ENCODE results near the gene RGP1.
A peak's percentile ranks its signal among the peaks of the same experiment; 100 is the strongest.

RGP1 gene

DNA sequence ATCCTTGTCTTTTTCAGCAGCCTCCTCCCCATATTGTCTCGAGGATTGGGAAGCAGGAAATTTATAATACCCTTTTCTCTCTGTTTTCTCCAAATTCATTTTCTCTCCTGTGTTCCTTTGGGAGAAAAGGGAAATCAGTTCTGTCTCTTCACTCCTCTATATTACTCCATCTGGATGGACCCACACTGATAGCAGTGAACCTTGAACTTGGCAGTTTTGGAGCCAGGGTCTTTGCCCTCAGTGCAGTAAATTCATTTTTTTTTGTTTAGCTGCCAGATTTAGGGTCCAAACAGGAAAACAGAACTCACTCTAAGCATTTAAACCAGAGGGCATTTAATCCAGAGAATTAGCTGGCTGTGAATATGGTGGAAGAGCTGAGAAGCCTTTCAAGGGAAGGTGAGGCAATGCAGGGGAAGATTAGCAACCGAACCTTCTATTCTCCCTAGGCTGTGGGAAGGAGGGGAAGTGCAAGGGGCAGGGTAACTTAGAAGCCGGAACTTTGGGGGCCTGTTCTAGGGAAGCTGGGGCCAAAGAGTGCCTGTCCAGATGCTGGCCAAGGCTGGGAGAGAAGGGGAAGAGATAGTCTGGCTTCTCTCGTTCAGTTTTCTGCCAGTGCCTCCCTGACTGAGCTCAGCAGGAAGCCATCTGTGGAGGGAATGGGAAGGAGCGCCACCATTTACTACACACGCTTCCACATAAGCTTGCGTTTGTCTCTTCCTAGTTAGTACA, 26.0 kb downstream of the RGP1 start:
- DNase-seq (ENCODE audit: low read depth), result no peak

DNA sequence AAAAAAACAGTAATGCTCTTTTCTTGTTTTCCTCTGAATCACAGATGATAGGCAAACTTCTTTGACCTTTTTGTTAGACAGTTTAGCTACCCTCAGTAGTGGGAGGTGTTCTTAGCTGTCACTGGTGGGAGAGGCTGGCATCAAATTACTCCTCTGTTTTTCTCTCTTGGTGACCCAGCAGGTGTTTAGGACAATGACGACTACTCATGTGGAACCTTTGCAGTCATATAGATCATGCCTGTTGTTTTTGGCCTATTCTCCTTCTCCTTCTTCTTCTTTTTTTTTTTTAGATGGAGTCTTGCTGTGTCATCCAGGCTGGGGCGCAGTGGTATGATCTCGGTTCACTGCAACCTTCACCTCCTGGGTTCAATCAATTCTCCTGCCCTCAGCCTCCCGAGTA, 26.9 kb downstream of the RGP1 start:
- DNase-seq (ENCODE audit: low read depth), result no peak

DNA sequence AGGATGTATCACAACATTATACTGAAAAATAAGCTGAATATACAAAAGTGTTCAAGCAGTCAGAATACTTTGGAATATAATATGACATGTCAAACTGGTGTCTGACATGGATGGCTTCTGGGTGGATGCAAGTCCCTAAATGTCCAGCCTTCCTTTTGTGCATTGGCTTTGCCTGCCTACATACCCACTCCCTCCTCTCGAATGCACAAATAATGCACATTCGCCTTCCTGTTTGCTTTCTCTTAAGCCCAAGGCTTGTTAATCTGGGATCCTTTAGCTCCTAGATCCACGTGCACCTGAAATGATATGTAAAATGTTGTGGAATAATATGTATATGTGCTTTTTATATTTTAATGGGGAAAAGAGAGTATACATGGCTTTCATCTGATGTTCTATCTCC, 29.4 kb downstream of the RGP1 start:
- no peak for DNase-seq (ENCODE audit: low read depth)

DNA sequence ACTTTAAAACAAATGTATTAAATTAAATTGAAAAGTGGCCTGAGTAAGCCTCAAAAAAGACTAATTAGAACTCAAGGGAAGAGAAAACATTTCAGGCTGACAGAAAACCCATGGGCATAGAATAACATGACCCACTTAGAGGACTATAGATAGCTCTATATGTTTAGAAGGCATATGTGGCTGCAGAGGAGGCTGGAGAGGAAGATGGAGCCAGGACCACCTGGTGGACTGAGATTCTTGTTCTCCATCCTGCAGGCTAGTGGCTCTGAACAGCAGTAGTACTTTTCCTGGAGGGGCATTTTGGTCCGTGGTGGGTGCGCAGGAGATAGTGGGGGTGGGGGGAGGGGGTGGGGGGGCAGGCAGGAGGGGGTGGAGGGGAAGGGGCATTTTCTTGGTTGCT, 32.0 kb downstream of the RGP1 start:
- no peak for DNase-seq (ENCODE audit: low read depth)

DNA sequence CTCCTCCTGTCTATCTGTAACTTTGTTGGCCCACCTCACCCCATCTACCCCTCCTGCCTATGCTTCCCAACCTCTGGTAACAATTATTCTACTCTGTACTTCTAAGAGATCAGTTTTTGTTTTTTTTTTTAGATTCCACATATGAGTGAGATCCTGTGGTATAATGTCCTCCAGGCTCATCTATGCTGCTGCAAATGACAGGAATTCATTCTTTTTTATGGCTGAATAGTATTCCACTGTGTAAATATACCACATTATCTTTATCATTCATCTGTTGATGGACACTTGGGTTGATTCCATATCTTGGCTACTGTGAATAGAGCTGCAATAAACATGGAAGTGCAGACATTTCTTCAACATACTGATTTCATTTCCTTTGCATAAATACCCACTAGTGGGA, 34.3 kb downstream of the RGP1 start:
- DNase-seq (ENCODE audit: low read depth), result no peak

DNA sequence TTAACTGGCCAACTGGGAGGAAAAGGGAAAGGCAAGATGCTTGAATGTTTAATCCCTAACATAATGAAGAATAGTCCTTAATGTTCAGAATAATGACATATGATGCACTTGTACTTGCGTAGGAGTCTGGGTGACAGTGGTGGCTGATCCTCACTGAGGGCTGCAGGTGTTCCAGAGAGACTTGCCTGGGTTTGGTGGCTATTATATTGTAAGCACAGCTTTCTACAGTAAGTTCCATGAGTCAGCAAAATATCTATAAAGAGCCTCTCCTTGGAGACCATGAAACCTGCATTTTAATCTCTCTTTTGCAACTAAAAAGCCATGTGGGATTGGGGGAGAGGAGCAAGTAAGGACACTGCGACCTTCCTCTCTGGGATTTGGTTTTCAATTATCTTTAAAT, 40.5 kb downstream of the RGP1 start:
- no peak for DNase-seq (ENCODE audit: low read depth)

DNA sequence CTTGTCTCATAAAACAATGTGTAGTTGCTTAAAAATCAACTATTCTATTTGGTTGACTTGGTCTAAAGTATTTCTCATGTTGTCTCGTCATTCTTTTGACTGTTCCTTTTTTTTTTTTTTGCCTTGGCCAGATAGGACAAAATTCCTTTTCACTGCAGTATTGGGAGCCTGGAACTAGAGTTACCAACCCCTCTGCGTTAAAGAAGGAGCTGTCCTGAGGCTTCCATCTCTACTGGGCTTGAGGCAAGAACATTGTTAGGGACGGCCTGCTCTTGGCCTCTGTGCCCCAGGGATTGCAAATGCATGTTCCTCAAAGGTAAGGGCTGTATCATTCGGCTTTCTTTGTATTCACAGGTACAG, 40.9 kb downstream of the RGP1 start:
- no peak for DNase-seq (ENCODE audit: low read depth)

DNA sequence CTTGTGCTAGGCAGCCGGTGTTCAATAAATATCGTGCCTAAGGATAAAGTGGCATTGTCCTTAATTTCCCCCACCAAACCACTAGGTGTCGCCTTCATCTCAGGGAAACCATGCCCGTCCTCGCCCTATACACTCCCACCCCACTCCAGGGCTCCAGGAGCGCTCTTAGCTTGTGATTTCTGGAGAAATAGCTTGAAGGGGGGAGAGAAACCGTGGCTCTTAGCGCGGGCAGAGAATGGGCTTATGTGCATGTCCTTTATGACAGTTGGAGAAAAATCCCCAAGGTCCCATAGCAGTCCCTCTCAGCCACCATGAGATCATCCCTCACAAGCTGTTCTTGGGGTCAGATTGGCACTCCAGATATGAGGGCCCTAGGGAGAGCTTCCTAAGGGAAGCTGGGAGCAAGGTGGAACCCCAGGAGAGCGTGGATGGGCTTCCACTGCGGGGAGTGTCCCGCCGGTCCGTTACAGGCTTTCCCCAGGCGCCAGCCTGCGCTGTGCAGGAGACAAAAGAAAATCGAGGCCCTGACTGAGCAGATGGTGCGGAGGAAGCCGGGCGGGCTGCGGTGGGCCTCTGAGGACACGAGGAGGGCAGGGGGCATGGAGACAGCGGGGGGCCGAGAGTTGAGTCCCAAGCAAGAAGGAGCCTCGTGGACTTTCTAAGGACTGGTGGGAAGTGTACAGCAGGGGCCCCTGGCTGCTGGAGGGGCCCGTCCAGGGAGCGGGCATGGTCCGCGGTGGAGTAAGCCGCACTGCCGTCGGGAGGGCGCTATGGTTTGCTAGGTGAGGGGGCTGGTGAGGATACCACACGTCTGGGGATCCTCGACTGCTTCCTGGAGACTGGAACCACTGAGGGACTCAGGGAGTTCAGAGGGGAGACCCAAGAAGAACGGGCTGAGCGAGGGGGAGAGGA, 41.6 kb downstream of the RGP1 start:
- DNase-seq (ENCODE audit: low read depth), result peak; percentile 60

DNA sequence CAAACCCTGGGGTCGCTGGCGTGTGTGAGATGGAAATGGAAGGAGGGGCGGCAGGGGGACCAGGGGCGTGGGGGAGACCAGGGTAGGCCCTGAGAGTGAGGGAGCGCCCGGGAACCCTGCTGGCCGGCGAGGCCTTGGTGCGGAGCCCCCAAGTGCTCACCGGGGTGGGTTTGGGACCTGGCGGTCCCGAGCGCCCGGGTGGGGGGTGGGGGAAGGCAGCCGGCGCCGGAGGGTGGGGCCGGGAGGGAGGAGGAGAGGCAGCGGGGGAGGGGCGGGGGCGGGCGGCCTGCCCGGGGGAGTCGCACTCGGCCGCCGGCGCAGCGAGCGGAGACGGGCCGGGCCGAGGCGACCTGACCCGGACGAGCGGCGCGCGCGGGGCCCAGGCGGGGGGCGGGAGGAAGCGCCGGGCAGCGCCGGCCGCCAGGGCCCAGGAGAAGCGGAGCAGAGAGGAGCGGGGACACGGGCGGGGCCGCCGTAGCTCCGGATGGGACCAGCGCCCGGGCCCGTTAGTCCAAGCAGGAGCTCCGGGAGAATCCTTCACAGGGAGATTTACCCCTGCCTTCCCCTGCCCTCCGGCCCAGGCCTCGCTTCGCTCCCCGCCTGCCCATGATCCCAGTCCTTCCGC, 42.3 kb downstream of the RGP1 start, which contains the start of gene NPR2:
NPR2 (plus strand) TSS at position 295 of the 625 bp plus-strand sequence. CDS start 818 bp downstream, outside the sequence.
- DNase-seq (ENCODE audit: low read depth), result no peak

DNA sequence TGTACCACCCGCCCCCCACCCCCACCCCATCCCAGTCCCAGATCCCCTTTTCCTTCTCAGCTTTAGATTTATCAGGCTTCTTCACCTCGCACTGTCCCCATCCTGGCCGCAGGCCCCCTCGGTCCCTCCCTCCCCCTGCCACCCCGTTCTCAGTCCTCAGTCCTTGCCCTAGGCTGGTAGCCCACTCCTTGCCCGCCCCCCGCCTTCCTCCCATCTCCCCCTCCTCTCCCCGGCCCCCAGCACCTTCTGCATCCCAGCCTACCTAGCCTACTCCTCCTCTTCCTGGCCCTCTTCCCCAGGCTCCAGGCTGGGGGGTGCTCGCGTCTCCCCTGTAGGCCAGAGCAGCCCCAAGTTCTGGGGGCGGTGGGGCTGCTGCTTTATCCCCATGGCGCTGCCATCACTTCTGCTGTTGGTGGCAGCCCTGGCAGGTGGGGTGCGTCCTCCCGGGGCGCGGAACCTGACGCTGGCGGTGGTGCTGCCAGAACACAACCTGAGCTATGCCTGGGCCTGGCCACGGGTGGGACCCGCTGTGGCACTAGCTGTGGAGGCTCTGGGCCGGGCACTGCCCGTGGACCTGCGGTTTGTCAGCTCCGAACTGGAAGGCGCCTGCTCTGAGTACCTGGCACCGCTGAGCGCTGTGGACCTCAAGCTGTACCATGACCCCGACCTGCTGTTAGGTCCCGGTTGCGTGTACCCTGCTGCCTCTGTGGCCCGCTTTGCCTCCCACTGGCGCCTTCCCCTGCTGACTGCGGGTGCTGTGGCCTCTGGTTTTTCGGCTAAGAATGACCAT, 43.1 kb downstream of the RGP1 start:
- no peak for DNase-seq (ENCODE audit: low read depth)

DNA sequence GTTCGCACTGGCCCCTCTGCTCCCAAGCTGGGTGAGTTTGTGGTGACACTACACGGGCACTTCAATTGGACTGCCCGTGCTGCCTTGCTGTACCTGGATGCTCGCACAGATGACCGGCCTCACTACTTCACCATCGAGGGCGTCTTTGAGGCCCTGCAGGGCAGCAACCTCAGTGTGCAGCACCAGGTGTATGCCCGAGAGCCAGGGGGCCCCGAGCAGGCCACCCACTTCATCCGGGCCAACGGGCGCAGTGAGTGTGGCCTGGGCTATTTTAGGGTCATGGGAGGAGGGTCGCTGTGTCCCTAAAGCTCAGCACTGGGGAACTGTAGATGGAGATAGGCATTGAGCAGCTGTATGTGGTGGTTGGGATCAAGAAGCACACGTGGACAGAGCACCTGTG, 43.7 kb downstream of the RGP1 start:
- no peak for DNase-seq (ENCODE audit: low read depth)

DNA sequence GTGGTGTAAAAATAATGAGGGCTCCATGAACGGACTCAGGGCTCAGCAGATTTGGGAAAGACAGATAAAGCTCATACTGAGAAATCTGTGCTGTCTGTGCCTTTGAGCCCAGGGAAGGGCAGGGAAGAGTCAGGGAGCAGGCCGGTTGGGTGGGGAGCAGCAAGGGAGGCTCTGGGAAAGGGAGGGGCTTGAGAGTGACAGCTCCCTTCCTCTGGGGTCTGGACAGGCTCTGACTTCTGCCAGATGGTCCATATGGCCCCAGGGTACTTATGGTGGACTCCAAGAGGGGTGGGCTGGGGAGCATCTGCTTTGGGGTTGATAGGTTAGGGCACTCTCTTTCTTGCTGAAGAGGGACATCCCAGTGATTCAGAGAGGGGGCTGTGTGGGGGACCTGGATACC, 44.4 kb downstream of the RGP1 start:
- no peak for DNase-seq (ENCODE audit: low read depth)

DNA sequence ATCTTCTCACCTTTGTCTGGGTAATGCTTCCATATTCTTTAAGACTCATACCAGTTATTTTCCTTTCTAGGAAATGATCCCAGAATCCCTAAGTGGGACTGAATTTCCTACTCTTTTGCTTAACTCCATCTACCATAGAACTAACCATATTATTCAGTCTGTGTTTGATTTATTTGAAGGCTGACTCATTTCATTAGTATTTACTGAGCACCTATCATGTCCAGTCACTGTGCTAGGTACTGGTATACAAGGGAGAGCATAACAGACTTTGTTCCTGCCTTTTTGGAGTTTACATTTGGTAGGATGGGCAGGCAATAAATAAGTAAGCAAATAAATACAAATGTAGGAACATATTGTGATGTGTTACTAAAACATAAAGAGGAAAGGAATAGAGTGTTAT, 46.6 kb downstream of the RGP1 start:
- no peak for DNase-seq (ENCODE audit: low read depth)

DNA sequence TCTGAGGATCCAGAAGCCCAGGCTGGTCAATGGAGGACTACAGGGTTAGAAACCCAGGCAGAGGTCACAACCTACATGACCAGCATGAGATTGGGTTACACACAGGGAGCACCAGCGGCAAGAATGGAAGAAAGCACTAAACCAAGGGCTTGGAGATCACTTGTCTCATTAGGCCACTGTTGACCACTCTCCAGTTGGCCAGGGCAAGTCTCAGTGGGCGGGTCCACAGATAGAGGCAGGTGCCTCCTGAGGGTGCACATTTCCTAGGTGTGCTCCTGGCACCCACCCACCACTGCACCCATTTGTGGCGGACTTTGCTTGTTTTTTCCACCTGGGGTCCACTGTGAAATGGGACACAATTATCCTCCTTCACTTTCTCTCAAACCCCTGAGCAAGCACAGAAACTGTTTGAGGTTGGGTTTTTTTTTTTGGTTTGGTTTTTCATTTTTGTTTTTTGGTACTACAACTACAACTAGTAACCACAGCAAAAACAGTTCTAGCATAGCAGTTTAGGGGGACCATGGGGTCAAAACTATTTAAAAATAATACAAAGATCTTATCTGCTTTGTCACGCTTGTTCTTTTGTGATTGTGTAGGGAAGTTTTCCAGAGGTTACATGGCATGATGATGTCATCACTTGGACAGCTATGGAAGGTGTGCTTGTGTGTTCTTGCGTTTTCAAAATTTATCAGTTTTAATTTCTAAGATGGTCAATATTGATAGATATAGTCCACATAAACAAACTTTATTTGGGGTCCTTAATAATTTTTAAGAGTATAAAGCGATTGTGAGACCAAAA, 48.4 kb downstream of the RGP1 start:
- no peak for DNase-seq (ENCODE audit: low read depth)

DNA sequence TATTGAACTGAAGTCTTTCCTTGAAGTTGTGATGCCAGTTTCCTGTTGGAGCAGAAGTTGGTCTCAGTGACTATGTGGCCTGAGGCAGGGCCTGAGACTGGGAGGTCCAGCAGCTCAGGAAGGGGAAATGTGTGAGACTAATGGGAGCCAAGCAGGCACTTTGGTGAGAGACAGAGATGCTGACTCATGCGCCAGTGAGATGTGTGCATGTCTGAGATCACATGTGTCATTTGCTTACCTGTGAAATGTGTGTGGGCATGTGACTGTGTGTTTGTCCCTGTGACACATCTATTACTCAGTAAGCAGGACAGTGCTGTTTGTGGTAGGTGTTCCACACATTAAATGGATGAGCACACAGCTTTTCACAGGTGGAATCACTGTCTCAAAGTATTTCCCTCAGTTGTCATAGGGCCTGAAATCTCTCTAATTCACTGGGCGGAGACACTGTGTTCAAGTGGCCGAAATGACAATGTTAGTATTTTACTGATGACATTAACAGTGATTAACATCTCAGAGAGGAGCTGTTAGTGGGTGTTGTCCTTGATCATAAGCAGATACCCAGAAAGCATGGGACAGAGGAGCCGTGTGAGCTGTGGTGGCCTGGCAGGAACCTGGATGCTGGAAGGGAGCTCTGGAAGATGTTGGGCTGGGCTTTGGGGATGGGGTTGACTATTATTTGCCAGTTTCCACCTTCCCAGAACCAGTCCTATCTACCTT, 49.7 kb downstream of the RGP1 start:
- no peak for DNase-seq (ENCODE audit: low read depth)

DNA sequence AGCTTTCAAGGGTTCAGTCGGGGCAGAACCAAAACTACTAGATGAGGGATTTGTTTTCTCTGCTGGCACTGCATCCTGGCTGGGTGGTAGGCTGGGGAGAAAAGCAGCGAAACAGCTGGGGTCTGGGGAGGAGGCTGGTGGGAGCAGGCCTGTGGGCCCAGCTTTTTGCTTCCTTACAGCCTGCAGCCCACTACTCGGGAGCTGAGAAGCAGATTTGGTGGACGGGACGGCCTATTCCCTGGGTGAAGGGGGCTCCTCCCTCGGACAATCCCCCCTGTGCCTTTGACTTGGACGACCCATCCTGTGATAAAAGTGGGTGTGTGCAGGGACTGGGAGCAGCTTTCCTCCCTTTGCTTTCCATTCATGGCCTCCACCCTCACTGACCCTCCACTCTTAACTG, 51.4 kb downstream of the RGP1 start:
- no peak for DNase-seq (ENCODE audit: low read depth)

DNA sequence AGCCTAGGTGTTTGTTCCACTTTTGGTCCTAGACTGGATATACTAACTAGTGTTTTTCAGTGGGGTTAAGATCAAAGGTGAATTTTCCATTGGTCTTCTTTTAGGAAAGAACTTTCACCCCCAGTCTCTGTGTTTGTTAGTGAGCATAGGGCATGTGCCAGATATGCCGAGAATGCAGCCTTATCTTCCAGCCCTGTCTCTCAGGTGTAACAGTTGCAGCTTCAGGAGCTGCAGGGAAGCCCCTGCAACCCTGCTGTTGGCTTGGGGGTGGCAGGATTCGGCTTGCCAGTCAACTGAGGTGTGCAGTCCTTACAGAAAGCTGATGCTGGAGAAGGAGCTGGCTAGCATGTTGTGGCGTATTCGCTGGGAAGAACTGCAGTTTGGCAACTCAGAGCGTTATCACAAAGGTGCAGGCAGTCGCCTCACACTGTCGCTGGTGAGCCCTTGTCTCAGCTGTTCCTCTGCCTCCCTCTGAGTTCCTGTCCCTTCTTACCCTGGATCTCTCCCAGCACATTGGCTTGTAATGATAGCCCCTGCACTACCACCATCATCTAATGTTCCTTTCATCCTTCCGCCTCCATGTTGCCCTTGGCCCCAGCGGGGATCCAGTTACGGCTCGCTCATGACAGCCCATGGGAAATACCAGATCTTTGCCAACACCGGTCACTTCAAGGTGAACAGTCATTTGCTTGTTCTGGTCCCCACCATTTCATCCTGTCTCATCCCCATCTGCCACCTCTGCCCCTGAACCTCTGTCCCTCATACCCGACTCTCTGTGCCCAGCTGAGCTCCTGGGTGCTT, 52.4 kb downstream of the RGP1 start:
- no peak for DNase-seq (ENCODE audit: low read depth)

DNA sequence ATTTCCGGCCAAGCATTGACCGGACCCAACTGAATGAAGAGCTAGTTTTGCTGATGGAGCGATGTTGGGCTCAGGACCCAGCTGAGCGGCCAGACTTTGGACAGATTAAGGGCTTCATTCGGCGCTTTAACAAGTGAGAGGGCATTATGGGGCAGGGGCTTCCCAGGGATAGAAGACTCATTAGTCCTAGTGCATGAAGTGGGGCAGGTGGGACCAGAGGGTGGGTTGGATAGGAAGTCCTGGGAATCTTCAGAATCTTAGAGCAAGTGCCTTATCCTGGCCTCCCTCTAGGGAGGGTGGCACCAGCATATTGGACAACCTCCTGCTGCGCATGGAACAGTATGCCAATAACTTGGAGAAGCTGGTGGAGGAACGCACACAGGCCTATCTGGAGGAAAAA, 57.0 kb downstream of the RGP1 start:
- DNase-seq (ENCODE audit: low read depth), result no peak
